HepG2 (cell line): Measurements from ENCODE around the gene FPR3. TPM values are rescaled to one million over a fixed set of nuclear protein-coding genes. Genes with fewer than 3 reads are reported as not detected.

ENCODE experiments used
- AHDC1 ChIP-seq: sonication (generic); formaldehyde crosslinking; IDR thresholded peaks from 2 replicates; pipeline ENCODE4 v1.5.1; 2020; ENCODE audit warnings: mild to moderate bottlenecking, missing genetic modification reagents, borderline replicate concordance
- FOSL2 ChIP-seq: sonication (generic); formaldehyde crosslinking; IDR thresholded peaks from 2 replicates; pipeline ENCODE4 v1.4.0; 2020; ENCODE audit warnings: missing genetic modification reagents
- FOXP4 ChIP-seq: sonication (generic); formaldehyde crosslinking; IDR thresholded peaks from 2 replicates; pipeline ENCODE4 v1.4.0; 2020; ENCODE audit warnings: missing genetic modification reagents
- GATA4 ChIP-seq: sonication (generic); IDR thresholded peaks from 2 replicates; pipeline ENCODE4 v1.6.1; 2016; ENCODE audit warnings: antibody characterized with exemption, low read depth, borderline replicate concordance
- NCOA2 ChIP-seq: sonication (generic); formaldehyde crosslinking; IDR thresholded peaks from 2 replicates; pipeline ENCODE4 v1.8.0; 2022; ENCODE audit warnings: inconsistent platforms
- NFYC ChIP-seq: IDR thresholded peaks from 2 replicates; pipeline ENCODE4 v1.6.1; 2016; ENCODE audit warnings: missing genetic modification reagents, missing compliant biosample characterization
- SAP130 ChIP-seq: IDR thresholded peaks from 2 replicates; pipeline ENCODE4 v1.6.1; 2016; ENCODE audit warnings: low read depth
- SOX13 ChIP-seq, 3 experiments: fragments of 450-650 bp in 1 of 3; sonication (generic) in 1 of 3; formaldehyde crosslinking in 1 of 3; IDR thresholded peaks in 2 of 3; conservative IDR thresholded peaks in 1 of 3; 2 replicates each; pipeline versions ENCODE4 v1.5.0 to v1.6.1; 2016 to 2020; ENCODE audit warnings: antibody characterized with exemption in 1 of 3, mild to moderate bottlenecking in 1 of 3, missing compliant biosample characterization in 1 of 3, missing genetic modification reagents in 1 of 3, moderate library complexity in 1 of 3
- SOX5 ChIP-seq: IDR thresholded peaks from 2 replicates; pipeline ENCODE4 v1.6.1; 2016; ENCODE audit warnings: borderline replicate concordance
- TCF7 ChIP-seq: sonication (generic); IDR thresholded peaks from 2 replicates; pipeline ENCODE4 v1.6.1; 2016; ENCODE audit warnings: antibody characterized with exemption, low read depth
- ZNF143 ChIP-seq: sonication (generic); formaldehyde crosslinking; IDR thresholded peaks from 2 replicates; pipeline ENCODE4 v1.4.0; 2020; ENCODE audit warnings: missing genetic modification reagents
- ZNF280D ChIP-seq: sonication (generic); formaldehyde crosslinking; IDR thresholded peaks from 2 replicates; pipeline ENCODE4 v1.5.1; 2020; ENCODE audit warnings: mild to moderate bottlenecking, missing genetic modification reagents
- ZNF343 ChIP-seq: sonication (generic); formaldehyde crosslinking; IDR thresholded peaks from 2 replicates; pipeline ENCODE4 v1.4.0; 2020; ENCODE audit warnings: mild to moderate bottlenecking, missing genetic modification reagents
- ZNF574 ChIP-seq: sonication (generic); formaldehyde crosslinking; IDR thresholded peaks from 2 replicates; pipeline ENCODE4 v1.4.0; 2020; ENCODE audit warnings: missing genetic modification reagents
- ZNF772 ChIP-seq: sonication (generic); formaldehyde crosslinking; IDR thresholded peaks from 2 replicates; pipeline ENCODE4 v1.5.0; 2020; ENCODE audit warnings: mild to moderate bottlenecking, missing genetic modification reagents
- polyA plus RNA-seq, 8 experiments: library from polyadenylated mRNA; depleted of rRNA in 3 of 8; stranded (reverse) in 7 of 8; unstranded in 1 of 8; fragments of >200 nt; fragmentation: Illumina TruSeq in 4 of 8; extraction: Trizol in 4 of 8; gene quantifications; 2 replicates each; pipeline versions ENCODE4 v1.2.1 to v1.2.3, GENCODE V29; 2011 to 2016; ENCODE audit warnings: low read depth in 4 of 8, missing spikeins in 1 of 8, mixed read lengths in 1 of 8; ENCODE audit not compliant: insufficient read depth in 1 of 8
- total RNA-seq, 5 experiments: library from RNA; depleted of rRNA; stranded (reverse); fragments of >200 nt; fragmentation: Illumina TruSeq; extraction: Trizol; gene quantifications; 2 replicates each; pipeline ENCODE4 v1.2.3, GENCODE V29; 2016; ENCODE audit warnings: low read depth in 1 of 5

The FPR3 gene
- total and polyA plus RNA-seq, 2 of the 13 experiments (the other 11 are each of a cell fraction or from before 2014, with no cell fraction given) = not detected

GRCh38 chr19:51807111-51807701 lies 12.2 kb downstream of the FPR3 start (continued):
- TF ChIP-seq FOXP4 (CRISPR knock-in tag) (0 out of 2 replicates have a peak, but pooled peaks have one; percentile 41), NCOA2 (0 out of 2 replicates have a peak, but pooled peaks have one; percentile 16), GATA4 (peak; percentile 55; the same call in 1 of the 2 replicates), FOSL2 (peak; percentile 12; the same call in 1 of the 2 replicates), ZNF772 (CRISPR knock-in tag) (no peak), SOX13 (IDR thresholded peaks at IDR 0.05) (0 out of 2 replicates have a peak, but pooled peaks have one; percentile 23), SOX13 (CRISPR knock-in tag; conservative IDR thresholded peaks at IDR 0.05 in 1 of 2, IDR thresholded peaks at IDR 0.05 in 1 of 2) (peak in 1 of 2 experiments; percentile 49; a peak in 1 of 4 replicates), AHDC1 (no peak), NFYC (CRISPR knock-in tag) (no peak), SOX5 (peak; percentile 58; the same call in 1 of the 2 replicates), ZNF143 (CRISPR knock-in tag) (0 out of 2 replicates have a peak, but pooled peaks have one; percentile 30), ZNF574 (CRISPR knock-in tag) (no peak), ZNF343 (CRISPR knock-in tag) (no peak), SAP130 (peak; percentile 27; the same call in 1 of the 2 replicates), TCF7 (peak; percentile 73), ZNF280D (CRISPR knock-in tag) (no peak)
